Mesodermal cell (in vitro differentiated cells): ENCODE measurements around the gene FAM228B.
"Not testable (repeated sequence)": the region's sequence is repeated elsewhere in the genome, so short reads cannot be mapped to it uniquely, and the experiment has no call there.

Experiments used
- H3K27ac ChIP-seq: 2 replicates; pipeline ENCODE4 v1.7.0; 2013; ENCODE audit warnings: mild to moderate bottlenecking, low read depth, low read length, moderate library complexity; ENCODE audit not compliant: severe bottlenecking
- H3K36me3 ChIP-seq: 2 replicates; pipeline ENCODE4 v1.7.1; 2013; ENCODE audit warnings: mild to moderate bottlenecking, low read length, moderate library complexity; ENCODE audit not compliant: control insufficient read depth, insufficient read depth
- H3K4me1 ChIP-seq: one replicate; pipeline ENCODE4 v1.7.1; 2013; ENCODE audit warnings: mild to moderate bottlenecking, low read length; ENCODE audit not compliant: insufficient read depth, control insufficient read depth, poor library complexity, severe bottlenecking
- H3K4me3 ChIP-seq: 2 replicates; pipeline ENCODE4 v1.7.0; 2013; ENCODE audit warnings: low read length, control low read depth, mild to moderate bottlenecking; ENCODE audit not compliant: insufficient read depth, poor library complexity, severe bottlenecking; ENCODE audit errors: extremely low read depth
- H3K9me3 ChIP-seq: 2 replicates; pipeline ENCODE4 v1.7.1; 2013; ENCODE audit warnings: mild to moderate bottlenecking, low read length, moderate library complexity; ENCODE audit not compliant: control insufficient read depth
- WGBS, 2 experiments: methylation state at CpG; one replicate each; pipeline ENCODE4 v1.1.5; 2013; ENCODE audit warnings: missing lambda C conversion rate in 2 of 2; ENCODE audit not compliant: insufficient coverage in 2 of 2; 5-methylcytosine and 5-hydroxymethylcytosine counted together

The FAM228B gene

DNA sequence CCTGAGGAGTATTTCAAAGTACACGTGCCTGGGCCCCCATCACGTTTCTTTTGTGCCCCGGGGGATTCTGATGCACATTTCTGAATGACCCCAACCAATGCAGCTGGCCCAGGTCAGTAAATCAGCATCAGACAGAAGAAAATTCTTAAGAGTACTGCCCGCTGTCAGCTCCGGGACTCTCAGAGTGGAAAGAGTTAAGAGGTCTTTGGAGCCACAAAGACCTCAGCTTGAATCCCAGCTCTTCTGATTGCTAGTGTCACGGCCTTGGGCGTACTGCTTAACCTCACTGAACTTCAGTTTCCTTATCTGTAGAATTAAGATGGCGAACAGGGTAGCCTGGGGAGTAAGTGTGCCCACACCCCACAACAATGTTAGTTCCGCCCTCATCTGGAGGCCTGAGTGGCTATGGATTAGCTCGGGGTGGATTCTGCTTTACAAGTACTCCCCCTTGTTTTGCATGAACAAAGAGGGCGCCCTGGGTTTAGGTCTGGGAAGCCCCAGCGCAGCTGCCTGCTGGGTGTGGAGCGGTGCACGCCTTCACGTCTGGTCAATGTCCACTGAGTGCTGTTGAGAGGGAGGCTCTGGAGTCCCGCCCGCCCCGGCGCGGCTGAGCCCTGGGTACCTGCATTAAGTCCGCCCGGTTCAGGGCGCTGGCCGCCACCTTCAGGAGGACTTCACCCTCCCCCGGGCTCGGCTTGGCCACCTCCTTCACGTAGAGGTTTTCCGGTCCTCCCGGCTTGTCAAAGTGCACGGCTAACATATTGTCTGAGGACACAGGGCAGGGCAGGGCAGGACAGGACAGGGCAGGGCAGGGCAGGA lies 39.5 kb upstream of the FAM228B start:
- WGBS, 2 experiments = 6 to 9% methylated on average over 21 to 24 of the region's 30 CpGs
- Histone ChIP-seq H3K4me3 (peak overlapping the region; percentile 63), H3K4me1 (no peaks in the 10 kb centered on the region), H3K9me3 (no peaks in the 10 kb centered on the region), H3K36me3 (peaks cover 43% of the 10 kb centered on the region), H3K27ac (peak overlapping the region; percentile 99)

DNA sequence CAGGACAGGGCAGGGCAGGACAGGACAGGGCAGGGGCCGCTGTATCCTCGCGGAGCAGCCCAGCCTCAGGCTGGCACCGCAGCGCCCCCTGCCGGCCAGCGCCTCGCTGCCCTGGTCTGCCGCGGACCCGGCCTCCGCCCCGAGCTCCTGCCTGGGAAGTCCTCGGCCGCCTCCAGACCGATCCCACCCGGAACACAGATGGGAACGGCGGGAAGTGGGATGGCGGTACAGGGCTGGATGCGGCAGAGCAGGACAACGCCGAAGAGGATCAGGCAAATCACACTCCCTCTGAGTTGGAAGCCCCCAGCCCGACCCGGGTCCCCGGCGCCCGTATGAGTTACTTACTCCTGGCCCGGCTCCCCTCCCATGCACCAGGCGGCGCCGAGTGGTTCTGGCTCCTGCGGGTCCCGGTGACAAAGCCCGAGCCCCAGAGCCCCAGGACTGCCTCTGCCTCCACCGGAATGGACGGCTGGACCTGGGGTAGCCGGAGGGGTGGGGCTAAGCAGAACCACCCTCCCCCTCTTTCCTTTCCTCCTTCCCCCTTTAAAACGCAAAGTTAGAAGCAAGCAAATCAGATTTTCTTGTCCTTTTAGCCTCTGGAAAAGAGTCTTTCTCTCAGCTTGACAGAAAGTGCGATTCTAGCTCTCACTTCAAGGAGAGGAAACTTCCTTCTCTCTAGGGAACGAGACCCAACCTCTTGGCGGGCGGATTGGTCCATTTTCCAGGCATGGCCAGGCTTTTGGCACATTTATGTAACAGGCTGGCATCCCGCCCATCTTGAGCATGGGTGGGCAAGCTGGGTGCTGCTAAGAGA lies 38.7 kb upstream of the FAM228B start, which contains the start of gene TP53I3:
Gene TP53I3, minus strand, starts transcription at position 449 of the 814 bp plus-strand sequence. CDS start 508 bp downstream, outside the sequence.
- Histone ChIP-seq H3K27ac (peak within 1 kb of the TSS; percentile 99), H3K4me1 (no peaks in the 10 kb centered on the region), H3K36me3 (peaks cover 35% of the 10 kb centered on the region), H3K9me3 (no peaks in the 10 kb centered on the region), H3K4me3 (peak within 1 kb of the TSS; percentile 63)
- 1% methylated on average over 27 to 28 of the region's 44 CpGs for WGBS, 2 experiments

DNA sequence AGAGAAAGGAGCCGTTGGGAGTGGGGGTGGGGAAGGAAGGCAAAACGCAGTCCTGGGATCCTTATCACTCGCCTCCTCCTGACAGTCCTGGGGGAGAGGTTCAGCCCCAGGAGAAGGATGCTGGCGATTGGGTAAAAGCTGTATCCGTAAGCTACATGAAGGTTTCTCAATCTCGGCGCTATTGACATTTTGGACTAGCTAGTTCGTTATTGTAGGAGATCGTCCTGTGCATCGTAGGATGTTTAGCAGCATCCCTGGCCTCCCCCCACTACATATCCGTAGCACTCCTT lies 38.1 kb upstream of the FAM228B start:
- Histone ChIP-seq H3K4me3 (peak overlapping the region; percentile 63), H3K9me3 (no peaks in the 10 kb centered on the region), H3K27ac (peak overlapping the region; percentile 99), H3K4me1 (no peaks in the 10 kb centered on the region), H3K36me3 (peaks cover 29% of the 10 kb centered on the region)
- 55 to 56% methylated on average over 9 to 11 of the region's 11 CpGs for WGBS, 2 experiments

DNA sequence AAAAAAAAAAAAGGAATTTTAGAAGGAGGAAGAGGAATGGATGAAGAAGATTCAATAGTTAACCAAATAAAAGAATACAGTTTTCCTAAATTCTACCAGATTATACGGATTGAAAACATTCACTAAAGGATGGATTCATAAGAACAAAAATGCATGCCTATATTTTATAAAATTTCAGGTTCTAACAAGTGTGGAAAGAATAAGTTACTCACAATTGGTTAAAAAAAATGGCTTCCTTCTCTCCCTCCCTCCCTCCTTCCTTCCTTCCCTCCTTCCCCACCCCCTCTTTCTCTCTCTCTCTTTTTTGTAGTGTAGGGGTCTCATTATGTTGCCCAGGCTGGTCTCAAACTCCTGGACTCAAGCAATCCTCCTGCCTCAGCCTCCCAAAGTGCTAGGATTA lies 37.0 kb upstream of the FAM228B start:
- no peak overlapping the region for H3K27ac ChIP-seq
- no peaks in the 10 kb centered on the region for H3K4me1 ChIP-seq
- H3K36me3 ChIP-seq = peaks cover 18% of the 10 kb centered on the region
- no peak overlapping the region for H3K4me3 ChIP-seq
- H3K9me3 ChIP-seq = no peaks in the 10 kb centered on the region
- no CpG with 5 or more reads among the region's 1 CpG for WGBS, 2 experiments

DNA sequence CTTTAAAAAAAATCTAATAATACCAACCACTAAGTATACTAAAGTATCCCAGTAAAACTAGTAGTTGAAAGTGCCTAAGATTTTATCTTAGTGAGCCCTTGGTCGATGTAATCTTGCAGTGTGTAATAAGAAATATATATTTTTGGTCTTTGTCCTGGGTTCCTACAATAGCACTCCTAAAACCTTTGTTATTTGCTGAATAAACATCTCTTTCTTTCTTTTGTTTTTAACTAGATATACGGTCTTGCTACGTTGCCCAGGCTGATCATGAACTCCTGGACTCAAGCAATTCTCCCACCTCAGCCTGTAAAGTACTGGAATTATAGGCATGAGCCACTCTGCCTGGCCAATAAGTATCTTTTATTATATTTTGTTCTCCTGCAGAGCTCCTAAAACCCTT lies 36.2 kb upstream of the FAM228B start:
- Histone ChIP-seq H3K4me1 (no peaks in the 10 kb centered on the region), H3K36me3 (peaks cover 12% of the 10 kb centered on the region), H3K27ac (no peak overlapping the region), H3K9me3 (no peaks in the 10 kb centered on the region), H3K4me3 (no peak overlapping the region)
- WGBS, 2 experiments = 100% methylated on average over 1 of the region's 3 CpGs; no CpG with 5 or more reads in 1 of the 2 experiments

DNA sequence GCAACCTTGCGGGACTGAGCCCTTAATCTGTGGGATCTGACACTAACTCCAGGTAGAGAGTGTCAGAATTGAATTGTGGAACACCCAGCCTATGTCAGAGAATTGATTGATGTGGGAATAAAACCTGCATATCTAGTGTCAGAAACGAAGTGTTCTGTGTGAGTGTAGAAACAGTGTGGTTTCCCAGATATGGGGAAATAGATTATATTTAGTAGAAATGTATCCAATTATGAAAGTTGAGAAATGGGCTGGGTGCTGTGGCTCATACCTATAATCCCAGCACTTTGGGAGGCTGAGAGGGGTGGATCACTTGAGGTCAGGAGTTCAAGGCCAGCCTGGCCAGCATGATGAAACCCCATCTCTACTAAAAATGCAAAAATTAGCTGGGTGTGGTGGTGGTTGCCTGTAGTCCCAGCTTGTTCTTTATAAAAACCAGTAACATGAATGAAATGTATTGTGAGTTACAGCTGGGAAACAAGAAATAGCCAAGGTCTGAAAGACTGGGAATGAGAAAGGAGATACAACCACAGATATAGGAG lies 34.4 kb upstream of the FAM228B start:
- no peaks in the 10 kb centered on the region for H3K4me1 ChIP-seq
- no peak overlapping the region for H3K4me3 ChIP-seq
- no peaks in the 10 kb centered on the region for H3K36me3 ChIP-seq
- WGBS, 2 experiments = 96 to 100% methylated on average over 2 of the region's 2 CpGs
- no peaks in the 10 kb centered on the region for H3K9me3 ChIP-seq
- no peak overlapping the region for H3K27ac ChIP-seq

DNA sequence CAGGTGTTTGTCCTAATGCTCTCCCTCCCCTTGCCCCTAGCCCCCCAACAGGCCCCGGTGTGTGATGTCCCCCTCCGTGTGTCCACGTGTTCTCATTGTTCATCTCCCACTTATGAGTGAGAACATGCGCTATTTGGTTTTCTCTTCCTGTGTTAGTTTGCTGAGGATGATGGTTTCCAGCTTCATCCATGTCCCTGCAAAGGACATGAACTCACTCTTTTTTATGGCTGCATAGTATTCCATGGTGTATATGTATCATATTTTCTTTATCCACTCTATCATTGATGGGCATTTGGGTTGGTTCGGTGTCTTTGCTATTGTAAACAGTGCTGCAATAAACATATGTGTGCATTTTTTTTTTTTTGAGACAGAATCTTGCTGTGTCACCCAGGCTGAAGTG lies 30.0 kb upstream of the FAM228B start:
- 100% methylated on average over 1 of the region's 5 CpGs; no CpG with 5 or more reads in 1 of the 2 experiments for WGBS, 2 experiments
- H3K36me3 ChIP-seq, H3K9me3 ChIP-seq, H3K4me1 ChIP-seq, H3K4me3 ChIP-seq, H3K27ac ChIP-seq: not testable (repeated sequence)

DNA sequence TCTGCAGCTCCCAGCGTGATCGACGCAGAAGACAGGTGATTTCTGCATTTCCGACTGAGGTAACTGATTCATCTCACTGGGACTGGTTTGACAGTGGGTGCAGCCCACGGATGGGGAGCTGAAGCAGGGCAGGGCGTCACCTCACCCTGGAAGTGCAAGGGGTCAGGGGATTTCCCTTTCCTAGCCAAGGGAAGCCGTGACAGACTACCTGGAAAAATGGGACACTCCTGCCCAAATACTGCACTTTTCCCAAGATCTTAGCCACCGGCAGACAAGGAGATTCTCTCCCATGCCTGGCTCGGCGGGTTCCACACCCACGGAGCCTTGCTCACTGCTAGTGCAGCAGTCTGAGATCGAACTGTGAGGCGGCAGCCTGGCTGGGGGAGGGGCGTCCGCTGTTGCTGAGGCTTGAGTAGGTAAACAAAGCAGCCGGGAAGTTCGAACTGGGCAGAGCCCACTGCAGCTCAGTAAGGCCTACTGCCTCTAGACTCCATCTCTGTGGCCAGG lies 28.0 kb upstream of the FAM228B start:
- not testable (repeated sequence) for H3K9me3 ChIP-seq, H3K36me3 ChIP-seq, H3K4me1 ChIP-seq, H3K4me3 ChIP-seq, H3K27ac ChIP-seq
- 61 to 69% methylated on average over 11 to 17 of the region's 17 CpGs for WGBS, 2 experiments

DNA sequence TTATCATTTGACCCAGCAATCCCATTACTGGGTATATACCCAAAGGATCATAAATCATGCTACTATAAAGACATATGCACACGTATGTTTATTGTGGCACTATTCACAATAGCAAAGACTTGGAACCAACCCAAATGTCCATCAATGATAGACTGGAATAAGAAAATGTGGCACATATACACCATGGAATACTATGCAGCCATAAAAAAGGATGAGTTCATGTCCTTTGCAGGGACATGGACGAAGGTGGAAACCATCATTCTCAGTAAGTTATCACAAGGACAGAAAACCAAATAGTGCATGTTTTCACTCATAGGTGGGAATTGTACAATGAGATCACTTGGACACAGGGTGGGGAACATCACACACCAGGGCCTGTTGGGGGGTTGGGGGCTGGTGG lies 22.5 kb upstream of the FAM228B start:
- H3K27ac ChIP-seq, H3K4me1 ChIP-seq, H3K36me3 ChIP-seq, H3K4me3 ChIP-seq, H3K9me3 ChIP-seq: not testable (repeated sequence)
- WGBS, 2 experiments = no CpG with 5 or more reads among the region's 2 CpGs

DNA sequence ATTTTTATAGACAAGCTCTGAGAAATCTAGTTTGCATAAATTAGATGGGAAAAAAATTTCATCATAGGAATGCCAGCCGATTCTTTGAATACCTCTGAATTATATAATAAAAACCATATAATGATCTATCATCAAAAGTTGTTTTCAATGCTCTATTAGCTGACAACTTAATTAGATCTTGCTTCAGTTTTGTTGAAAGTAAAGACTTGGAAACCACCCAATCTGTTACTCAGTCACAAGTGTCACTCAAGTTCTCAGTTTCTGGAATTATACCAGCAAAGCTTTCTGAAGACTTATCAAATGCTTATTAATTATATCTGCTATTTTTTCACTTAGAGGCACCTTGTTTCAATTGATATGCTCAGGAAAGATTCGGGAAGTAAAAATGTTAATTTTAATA lies 21.3 kb upstream of the FAM228B start:
- Histone ChIP-seq H3K9me3 (no peaks in the 10 kb centered on the region), H3K27ac (no peak overlapping the region), H3K4me1 (no peaks in the 10 kb centered on the region), H3K36me3 (no peaks in the 10 kb centered on the region), H3K4me3 (no peak overlapping the region)
- no CpG with 5 or more reads among the region's 2 CpGs for WGBS, 2 experiments
